Measurements from ENCODE around the gene GALNT6.

GALNT6 gene

DNA sequence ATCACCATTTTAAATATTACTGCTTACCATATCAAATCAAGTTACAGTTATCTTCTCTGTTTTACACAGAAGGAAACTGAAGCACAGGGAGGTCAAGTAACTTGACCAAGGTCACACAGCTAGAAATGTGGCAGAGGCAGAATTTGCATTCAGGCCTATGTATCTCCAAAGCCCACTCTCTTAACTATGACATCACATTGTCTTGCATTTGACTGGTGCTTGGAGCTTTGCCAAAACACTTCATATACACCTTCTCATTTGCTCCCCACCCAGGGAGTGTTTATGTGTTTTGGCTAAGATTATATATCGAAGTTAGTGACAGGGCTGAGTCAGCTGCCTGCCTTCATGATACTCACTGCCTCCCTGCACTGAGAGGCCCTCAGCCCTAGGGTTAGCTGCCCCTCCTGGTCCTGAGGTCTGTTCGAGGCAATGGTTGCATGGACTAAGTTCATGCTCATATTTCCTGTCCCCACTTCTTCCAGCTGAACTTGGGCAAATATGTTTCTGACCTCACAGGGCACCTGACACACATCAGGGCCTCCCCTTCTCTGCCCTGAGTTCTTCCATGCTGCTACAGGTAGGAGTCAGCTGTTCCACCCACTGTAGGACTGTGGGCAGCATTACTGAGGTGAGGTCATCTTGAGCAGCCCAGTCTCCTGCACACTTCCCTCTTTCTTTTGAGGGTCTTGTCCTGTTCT lies 1.8 kb downstream of the GALNT6 start:
- peak overlapping the region; percentile 96 for H3K9ac ChIP-seq (ENCODE audit: low read length)
- H3K27me3 ChIP-seq (ENCODE audit: low read depth, low read length), result no peaks in the 10 kb centered on the region
- no peak for TF ChIP-seq EZH2phosphoT487 (IDR thresholded peaks at IDR 0.05; ENCODE audit: low read depth)
- TF ChIP-seq, protein P1, sequence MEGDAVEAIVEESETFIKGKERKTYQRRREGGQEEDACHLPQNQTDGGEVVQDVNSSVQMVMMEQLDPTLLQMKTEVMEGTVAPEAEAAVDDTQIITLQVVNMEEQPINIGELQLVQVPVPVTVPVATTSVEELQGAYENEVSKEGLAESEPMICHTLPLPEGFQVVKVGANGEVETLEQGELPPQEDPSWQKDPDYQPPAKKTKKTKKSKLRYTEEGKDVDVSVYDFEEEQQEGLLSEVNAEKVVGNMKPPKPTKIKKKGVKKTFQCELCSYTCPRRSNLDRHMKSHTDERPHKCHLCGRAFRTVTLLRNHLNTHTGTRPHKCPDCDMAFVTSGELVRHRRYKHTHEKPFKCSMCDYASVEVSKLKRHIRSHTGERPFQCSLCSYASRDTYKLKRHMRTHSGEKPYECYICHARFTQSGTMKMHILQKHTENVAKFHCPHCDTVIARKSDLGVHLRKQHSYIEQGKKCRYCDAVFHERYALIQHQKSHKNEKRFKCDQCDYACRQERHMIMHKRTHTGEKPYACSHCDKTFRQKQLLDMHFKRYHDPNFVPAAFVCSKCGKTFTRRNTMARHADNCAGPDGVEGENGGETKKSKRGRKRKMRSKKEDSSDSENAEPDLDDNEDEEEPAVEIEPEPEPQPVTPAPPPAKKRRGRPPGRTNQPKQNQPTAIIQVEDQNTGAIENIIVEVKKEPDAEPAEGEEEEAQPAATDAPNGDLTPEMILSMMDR (IDR thresholded peaks at IDR 0.05; ENCODE audit: low read depth, low read length), result no peak
- peaks cover 13% of the 10 kb centered on the region for H3K36me3 ChIP-seq (replicated peaks; ENCODE audit: low read depth, low read length)
- peak overlapping the region; percentile 96 for H3K27ac ChIP-seq (ENCODE audit: low read length)
- H3K79me2 ChIP-seq (ENCODE audit: low read length), result peaks cover 46% of the 10 kb centered on the region
- peak overlapping the region; percentile 57 for H3K4me3 ChIP-seq (ENCODE audit: low read length)
- no peak overlapping the region for H2AFZ ChIP-seq (ENCODE audit: low read depth, low read length)
- H3K9me3 ChIP-seq (ENCODE audit: insufficient read depth, low read length), result no peaks in the 10 kb centered on the region
- H3K4me2 ChIP-seq (ENCODE audit: low read length), result peak overlapping the region; percentile 91
- H3K4me1 ChIP-seq (ENCODE audit: low read length), result peaks cover 64% of the 10 kb centered on the region
- no peaks in the 10 kb centered on the region for H4K20me1 ChIP-seq (ENCODE audit: insufficient read depth, low read length)

DNA sequence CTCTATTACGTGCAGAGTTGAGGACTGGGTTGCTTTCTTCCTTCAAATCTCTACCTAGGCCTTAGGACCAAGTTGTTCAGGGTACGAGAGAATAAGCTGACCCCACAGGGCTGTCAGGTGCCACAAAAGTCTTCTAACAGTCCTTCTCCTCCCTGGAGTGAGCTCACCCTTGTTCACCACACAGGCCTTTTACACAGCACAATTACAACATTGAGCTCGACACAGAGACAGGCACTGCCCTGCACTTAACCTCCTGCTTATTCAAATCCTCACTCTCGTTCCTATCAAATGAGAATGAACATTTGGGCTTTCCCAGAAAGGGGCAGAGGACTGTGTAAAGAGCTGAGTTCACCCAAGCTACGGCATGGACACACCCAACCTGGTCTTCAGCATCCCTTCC lies 2.4 kb downstream of the GALNT6 start:
- H3K9ac ChIP-seq (ENCODE audit: low read length), result peak overlapping the region; percentile 96
- TF ChIP-seq EZH2phosphoT487 (IDR thresholded peaks at IDR 0.05; ENCODE audit: low read depth), result no peak
- H3K9me3 ChIP-seq (ENCODE audit: insufficient read depth, low read length), result no peaks in the 10 kb centered on the region
- peak overlapping the region; percentile 96 for H3K27ac ChIP-seq (ENCODE audit: low read length)
- H3K4me3 ChIP-seq (ENCODE audit: low read length), result peak overlapping the region; percentile 57
- H3K36me3 ChIP-seq (replicated peaks; ENCODE audit: low read depth, low read length), result peaks cover 16% of the 10 kb centered on the region
- no peak overlapping the region for H2AFZ ChIP-seq (ENCODE audit: low read depth, low read length)
- peaks cover 41% of the 10 kb centered on the region for H3K79me2 ChIP-seq (ENCODE audit: low read length)
- H4K20me1 ChIP-seq (ENCODE audit: insufficient read depth, low read length), result no peaks in the 10 kb centered on the region
- no peaks in the 10 kb centered on the region for H3K27me3 ChIP-seq (ENCODE audit: low read depth, low read length)
- H3K4me2 ChIP-seq (ENCODE audit: low read length), result peak overlapping the region; percentile 91
- peaks cover 64% of the 10 kb centered on the region for H3K4me1 ChIP-seq (ENCODE audit: low read length)

DNA sequence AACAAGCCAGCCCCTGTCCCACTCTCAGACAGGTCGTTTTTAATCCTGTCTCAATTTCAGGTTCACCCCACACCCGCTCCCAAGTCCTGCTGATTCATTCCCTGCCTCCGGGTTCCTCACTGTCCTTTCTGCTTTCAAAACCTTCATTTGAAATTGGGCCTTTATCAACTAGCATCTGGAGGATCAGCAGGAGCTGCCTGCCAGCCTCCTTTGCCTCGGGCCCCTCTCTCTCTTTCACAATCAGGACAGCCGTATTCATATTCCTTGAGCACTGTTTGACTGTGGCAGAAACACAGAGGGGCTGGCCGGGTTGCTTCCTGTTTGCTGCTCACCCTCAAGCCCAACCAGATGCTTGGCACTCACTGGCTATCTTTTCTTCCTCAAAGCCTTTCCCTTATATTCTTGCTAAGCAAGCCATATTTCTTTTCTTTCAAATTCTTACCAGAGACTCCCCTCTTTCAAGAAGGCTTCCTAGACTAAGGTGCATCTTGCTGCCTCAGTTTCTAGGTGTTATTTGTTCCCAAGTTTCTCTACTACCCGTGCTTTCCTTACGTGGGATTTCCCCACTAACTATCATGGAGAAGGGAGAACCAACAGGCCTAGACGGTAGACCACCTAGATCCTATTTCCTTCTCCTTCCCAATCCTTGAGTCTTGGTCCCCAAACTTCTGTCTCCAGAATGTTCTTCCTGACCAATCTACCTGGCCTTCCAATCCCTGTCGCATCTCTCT lies 3.0 kb downstream of the GALNT6 start:
- Histone ChIP-seq H4K20me1 (ENCODE audit: insufficient read depth, low read length) (no peaks in the 10 kb centered on the region), H3K4me1 (ENCODE audit: low read length) (peaks cover 64% of the 10 kb centered on the region), H3K36me3 (replicated peaks; ENCODE audit: low read depth, low read length) (peaks cover 16% of the 10 kb centered on the region), H3K9ac (ENCODE audit: low read length) (peak overlapping the region; percentile 96), H3K79me2 (ENCODE audit: low read length) (peaks cover 35% of the 10 kb centered on the region), H3K27ac (ENCODE audit: low read length) (peak overlapping the region; percentile 96), H3K9me3 (ENCODE audit: insufficient read depth, low read length) (no peaks in the 10 kb centered on the region), H3K4me2 (ENCODE audit: low read length) (peak overlapping the region; percentile 91), H3K27me3 (ENCODE audit: low read depth, low read length) (no peaks in the 10 kb centered on the region), H2AFZ (ENCODE audit: low read depth, low read length) (no peak overlapping the region), H3K4me3 (ENCODE audit: low read length) (peak overlapping the region; percentile 57)
- no peak for TF ChIP-seq EZH2phosphoT487 (IDR thresholded peaks at IDR 0.05; ENCODE audit: low read depth)
- TF ChIP-seq, protein P1 (IDR thresholded peaks at IDR 0.05; ENCODE audit: low read depth, low read length), result no peak

DNA sequence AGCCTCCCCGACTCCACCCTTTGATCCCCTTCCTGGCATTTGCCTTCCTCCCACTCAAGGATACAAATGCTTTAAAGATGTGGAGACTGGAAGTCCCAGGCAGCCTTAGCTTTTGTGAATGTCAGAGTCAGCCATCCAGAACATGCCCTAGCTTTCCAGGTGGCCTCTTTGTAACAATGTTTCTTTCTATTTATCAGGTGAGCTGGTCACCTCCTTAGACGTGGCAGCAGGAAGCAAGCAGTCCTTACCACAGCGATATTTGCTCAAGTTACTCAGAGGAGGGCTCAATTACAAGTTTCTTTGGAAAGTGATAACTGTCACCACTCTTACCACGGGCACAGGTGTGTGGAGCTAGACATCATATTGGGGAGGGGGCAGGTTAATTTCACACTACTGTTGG lies 4.9 kb downstream of the GALNT6 start:
- Histone ChIP-seq H3K9me3 (ENCODE audit: insufficient read depth, low read length) (no peaks in the 10 kb centered on the region), H4K20me1 (ENCODE audit: insufficient read depth, low read length) (no peaks in the 10 kb centered on the region), H3K79me2 (ENCODE audit: low read length) (peaks cover 32% of the 10 kb centered on the region), H2AFZ (ENCODE audit: low read depth, low read length) (no peak overlapping the region), H3K4me1 (ENCODE audit: low read length) (peaks cover 75% of the 10 kb centered on the region), H3K9ac (ENCODE audit: low read length) (no peak overlapping the region), H3K4me3 (ENCODE audit: low read length) (no peak overlapping the region), H3K4me2 (ENCODE audit: low read length) (no peak overlapping the region), H3K27ac (ENCODE audit: low read length) (no peak overlapping the region), H3K27me3 (ENCODE audit: low read depth, low read length) (no peaks in the 10 kb centered on the region), H3K36me3 (replicated peaks; ENCODE audit: low read depth, low read length) (peaks cover 35% of the 10 kb centered on the region)
- TF ChIP-seq, protein P1 (IDR thresholded peaks at IDR 0.05; ENCODE audit: low read depth, low read length), result no peak
- TF ChIP-seq EZH2phosphoT487 (IDR thresholded peaks at IDR 0.05; ENCODE audit: low read depth), result no peak

Measured in OCI-LY3 (cell line).